WI38 (cell line): ENCODE results near the gene C6orf58.

Experiments used
- H3K4me3 ChIP-seq: 2 replicates; pipeline ENCODE4 v1.5.1; 2011; ENCODE audit warnings: low read depth, mild to moderate bottlenecking, control low read depth, low read length
- CTCF ChIP-seq: IDR thresholded peaks from 2 replicates; pipeline ENCODE4 v1.5.1; 2012; ENCODE audit warnings: low read depth, mild to moderate bottlenecking, control low read depth, low read length

Gene C6orf58

GRCh38 chr6:127550403-127550802 lies 26.6 kb upstream of the C6orf58 start:
- H3K4me3 ChIP-seq: no peak overlapping the region
- no peak for TF ChIP-seq CTCF

GRCh38 chr6:127554435-127555006 lies 22.5 kb upstream of the C6orf58 start:
- no peak overlapping the region for H3K4me3 ChIP-seq
- TF ChIP-seq CTCF: no peak

- no peak overlapping the region for H3K4me3 ChIP-seq
- TF ChIP-seq CTCF: no peak
Measured at GRCh38 chr6:127561660-127562059, 15.3 kb upstream of the C6orf58 start.

- TF ChIP-seq CTCF: no peak
- H3K4me3 ChIP-seq: no peak overlapping the region
Measured at GRCh38 chr6:127564761-127565160, 12.2 kb upstream of the C6orf58 start.

GRCh38 chr6:127566119-127566518 lies 10.9 kb upstream of the C6orf58 start:
- no peak for TF ChIP-seq CTCF
- no peak overlapping the region for H3K4me3 ChIP-seq

- no peak overlapping the region for H3K4me3 ChIP-seq
- TF ChIP-seq CTCF: no peak
Measured at GRCh38 chr6:127566651-127567050, 10.3 kb upstream of the C6orf58 start.

GRCh38 chr6:127567476-127567875 lies 9.5 kb upstream of the C6orf58 start:
- H3K4me3 ChIP-seq: no peak overlapping the region
- TF ChIP-seq CTCF: no peak
